HepG2 (cell line): Measurements from ENCODE around the gene ADCYAP1R1. TPM values are rescaled to one million over a fixed set of nuclear protein-coding genes. Genes with fewer than 3 reads are reported as not detected.

Source experiments
- ATAC-seq: fragments of 200-7000 bp; cut with Tn5 transposase; 3 replicates; pipeline ENCODE4 v1.9.1; 2020; ENCODE audit warnings: mild to moderate bottlenecking, moderate library complexity
- BruUV-seq: library from RNA; stranded (reverse); fragments of 400-500 nt; replicated peaks from 2 replicates; lab custom pipeline; 2021; lab: Mats Ljungman, UMichigan
- CTCF ChIA-PET: fragments of 300-600 bp; formaldehyde crosslinking; extraction: SDS; loops from one replicate; lab custom pipeline; 2021; ENCODE audit warnings: low total read pairs, inconsistent platforms, low intra/inter-chr PET ratio; lab: Yijun Ruan, JAX
- POLR2A ChIA-PET: fragments of 350-600 bp; sonication (Branson Sonifier 250); formaldehyde crosslinking; loops from one replicate; lab custom pipeline; 2020; ENCODE audit warnings: antibody characterized with exemption, inconsistent platforms; lab: Yijun Ruan, JAX
- DNase-seq: peaks from one replicate; pipeline ENCODE4 v3.0.0-alpha.2; 2015; ENCODE audit warnings: low spot score
- FAIRE-seq: peaks from 3 replicates; lab custom pipeline; 2011; peaks lifted over from hg19 to GRCh38; lab: Jason Lieb, UNC
- H2AFZ ChIP-seq: one replicate; pipeline ENCODE4 v1.6.1; 2011; ENCODE audit warnings: low read length, inconsistent platforms
- H3K27ac ChIP-seq: fragments of 300-600 bp; 3 replicates; pipeline ENCODE4 v1.8.0; 2011; ENCODE audit warnings: mixed run types, mild to moderate bottlenecking, mixed read lengths, low read length, inconsistent platforms; ENCODE audit not compliant: insufficient read depth; ENCODE audit errors: extremely low read length
- H3K27me3 ChIP-seq, 2 experiments: fragments of 200-600 bp in 1 of 2; 2 replicates in 1 of 2; 3 replicates in 1 of 2; pipeline versions ENCODE4 v1.6.0 to v1.8.0; 2011; ENCODE audit warnings: low read length in 2 of 2, mild to moderate bottlenecking in 2 of 2, moderate library complexity in 2 of 2, inconsistent platforms in 1 of 2; ENCODE audit not compliant: insufficient read depth in 2 of 2, control insufficient read depth in 1 of 2
- H3K36me3 ChIP-seq, 2 experiments: fragments of 200-600 bp in 1 of 2; replicated peaks in 1 of 2; 2 replicates in 1 of 2; 3 replicates in 1 of 2; pipeline versions ENCODE4 v1.5.1 to v1.8.0; 2011; ENCODE audit warnings: low read length in 2 of 2, inconsistent platforms in 1 of 2; ENCODE audit not compliant: insufficient read depth in 2 of 2, control insufficient read depth in 1 of 2
- H3K4me1 ChIP-seq: 2 replicates; pipeline ENCODE4 v1.5.1; 2012; ENCODE audit warnings: low read length, inconsistent platforms; ENCODE audit not compliant: insufficient read depth
- H3K4me2 ChIP-seq: 2 replicates; pipeline ENCODE4 v1.6.0; 2011; ENCODE audit warnings: low read depth, low read length, inconsistent platforms
- H3K4me3 ChIP-seq, 3 experiments: fragments of 200-600 bp in 1 of 3; sonication (generic), shearing (Covaris generic) in 1 of 3; replicated peaks in 1 of 3; 2 replicates each; pipeline ENCODE4 v1.5.1; 2011 to 2016; ENCODE audit warnings: low read length in 3 of 3, inconsistent platforms in 2 of 3, low read depth in 2 of 3, mild to moderate bottlenecking in 2 of 3, control low read depth in 1 of 3, mixed read lengths in 1 of 3; ENCODE audit not compliant: insufficient read depth in 1 of 3
- H3K79me2 ChIP-seq: one replicate; pipeline ENCODE4 v1.6.1; 2011; ENCODE audit warnings: low read length, inconsistent platforms; ENCODE audit not compliant: insufficient read depth
- H3K9ac ChIP-seq: 2 replicates; pipeline ENCODE4 v1.6.0; 2011; ENCODE audit warnings: mild to moderate bottlenecking, low read depth, low read length, inconsistent platforms; ENCODE audit not compliant: insufficient read depth
- H3K9me3 ChIP-seq: 2 replicates; pipeline ENCODE4 v1.5.1; 2012; ENCODE audit warnings: mild to moderate bottlenecking, low read length
- H4K20me1 ChIP-seq: 2 replicates; pipeline ENCODE4 v1.6.0; 2011; ENCODE audit warnings: inconsistent platforms, mild to moderate bottlenecking, low read length, moderate library complexity; ENCODE audit not compliant: insufficient read depth
- ATF2 ChIP-seq: sonication (generic); formaldehyde crosslinking; IDR thresholded peaks from 2 replicates; pipeline ENCODE4 v1.4.0; 2020; ENCODE audit warnings: missing genetic modification reagents
- DNMT3B ChIP-seq: conservative IDR thresholded peaks from 2 replicates; pipeline ENCODE4 v1.6.1; 2016; ENCODE audit warnings: missing biosample characterization, control low read depth
- HINFP ChIP-seq: sonication (generic); formaldehyde crosslinking; IDR thresholded peaks from 2 replicates; pipeline ENCODE4 v1.4.0; 2020; ENCODE audit warnings: low read depth, mild to moderate bottlenecking, missing genetic modification reagents
- HOXA9 ChIP-seq: sonication (generic); formaldehyde crosslinking; IDR thresholded peaks from 2 replicates; pipeline ENCODE4 v1.8.1; 2022; ENCODE audit warnings: missing genetic modification reagents, mild to moderate bottlenecking, moderate library complexity, borderline replicate concordance
- JUN ChIP-seq: sonication (generic); formaldehyde crosslinking; IDR thresholded peaks from 2 replicates; pipeline ENCODE4 v1.4.0; 2020; ENCODE audit warnings: mild to moderate bottlenecking, missing genetic modification reagents
- KLF9 ChIP-seq: IDR thresholded peaks from 2 replicates; pipeline ENCODE4 v1.6.1; 2016; ENCODE audit warnings: low read depth
- MEIS2 ChIP-seq: sonication (generic); formaldehyde crosslinking; IDR thresholded peaks from 2 replicates; pipeline ENCODE4 v1.9.0; 2021; ENCODE audit warnings: mild to moderate bottlenecking, missing genetic modification reagents
- SMAD9 ChIP-seq: sonication (generic); formaldehyde crosslinking; IDR thresholded peaks from 2 replicates; pipeline ENCODE4 v1.5.1; 2020; ENCODE audit warnings: mild to moderate bottlenecking, missing genetic modification reagents
- SOX5 ChIP-seq: IDR thresholded peaks from 2 replicates; pipeline ENCODE4 v1.6.1; 2016; ENCODE audit warnings: borderline replicate concordance
- ZNF253 ChIP-seq: sonication (generic); formaldehyde crosslinking; IDR thresholded peaks from 2 replicates; pipeline ENCODE4 v1.8.0; 2022; ENCODE audit warnings: mild to moderate bottlenecking, missing genetic modification reagents, borderline replicate concordance
- ZNF282 ChIP-seq: fragments of 450-650 bp; IDR thresholded peaks from 2 replicates; pipeline ENCODE4 v1.6.1; 2018; ENCODE audit not compliant: partially characterized antibody
- ZNF577 ChIP-seq: sonication (generic); formaldehyde crosslinking; IDR thresholded peaks from 2 replicates; pipeline ENCODE4 v1.4.0; 2020; ENCODE audit warnings: mild to moderate bottlenecking, low read depth, missing genetic modification reagents, borderline replicate concordance
- WGBS: methylation state at CpG from one replicate; pipeline ENCODE4 v1.1.6; 2017; ENCODE audit warnings: low lambda C conversion rate; 5-methylcytosine and 5-hydroxymethylcytosine counted together
- in situ Hi-C: cut with HindIII; loops from 2 replicates; pipeline ENCODE4 v1.10.0; 2017; ENCODE audit warnings: low pct_unique_long_range_greater_than_20kb; ENCODE audit not compliant: extremely low pct_ligation_motif_present
- intact Hi-C: fragments of 100-400 bp; cut with micrococcal nuclease; formaldehyde crosslinking; loops from one replicate; pipeline ENCODE4 v1.10.0; 2022; ENCODE audit not compliant: unreplicated experiment
- polyA plus RNA-seq, 8 experiments: library from polyadenylated mRNA; depleted of rRNA in 3 of 8; stranded (reverse) in 7 of 8; unstranded in 1 of 8; fragments of >200 nt; fragmentation: Illumina TruSeq in 4 of 8; extraction: Trizol in 4 of 8; gene quantifications; 2 replicates each; pipeline versions ENCODE4 v1.2.1 to v1.2.3, GENCODE V29; 2011 to 2016; ENCODE audit warnings: low read depth in 4 of 8, missing spikeins in 1 of 8, mixed read lengths in 1 of 8; ENCODE audit not compliant: insufficient read depth in 1 of 8
- total RNA-seq, 5 experiments: library from RNA; depleted of rRNA; stranded (reverse); fragments of >200 nt; fragmentation: Illumina TruSeq; extraction: Trizol; gene quantifications; 2 replicates each; pipeline ENCODE4 v1.2.3, GENCODE V29; 2016; ENCODE audit warnings: low read depth in 1 of 5

The ADCYAP1R1 gene
- total and polyA plus RNA-seq, 2 of the 13 experiments (the other 11 are each of a cell fraction or from before 2014, with no cell fraction given): not detected

- no peak overlapping the region for H2AFZ ChIP-seq
- H3K4me2 ChIP-seq: no peak overlapping the region
- in situ Hi-C loops: no loop called here
- no peak overlapping the region for H3K4me3 ChIP-seq
- no peaks in the 10 kb centered on the region for H3K4me1 ChIP-seq
- ATAC-seq: no peak
- no peak overlapping the region for H3K27ac ChIP-seq
- H3K79me2 ChIP-seq: no peaks in the 10 kb centered on the region
- no peak for TF ChIP-seq DNMT3B (CRISPR knock-in tag)
- TF ChIP-seq MEIS2 (CRISPR knock-in tag): no peak
- no peak for TF ChIP-seq SOX5
- no peak for TF ChIP-seq HINFP (CRISPR knock-in tag)
- TF ChIP-seq ZNF577: no peak
- TF ChIP-seq HOXA9 (CRISPR knock-in tag): no peak
- TF ChIP-seq ZNF253 (CRISPR knock-in tag): no peak
- no peak for TF ChIP-seq ZNF282
- TF ChIP-seq ATF2 (CRISPR knock-in tag): no peak
- no peak for TF ChIP-seq KLF9 (CRISPR knock-in tag)
- TF ChIP-seq SMAD9 (CRISPR knock-in tag): no peak
- no peak for TF ChIP-seq JUN (CRISPR knock-in tag)
- TF ChIP-seq, all 625 proteins: peak for 0
- Histone ChIP-seq H3K9ac (no peak overlapping the region), H3K27me3 (peaks cover 1 to 41% of the 10 kb centered on the region in 2 experiments; a peak in 3 of 5 replicates), H3K36me3 (no peaks in the 10 kb centered on the region), H3K9me3 (no peaks in the 10 kb centered on the region), H4K20me1 (no peaks in the 10 kb centered on the region)
- POLR2A ChIA-PET: no interaction called here
- CTCF ChIA-PET: no interaction called here
- WGBS: 12% methylated on average over 10 of the region's 11 CpGs
- FAIRE-seq (no peak), DNase-seq (no peak)
- intact Hi-C loops: no loop called here
- BruUV-seq: no TSS peak
These were observed 24.7 kb downstream of the ADCYAP1R1 start for GRCh38 chr7:31076641-31077310.
